HPDE6-E6E7 (cell line): Measurements from ENCODE around the gene DNAJB2.

Experiments
- DNase-seq: peaks from one replicate; pipeline ENCODE4 v3.0.0; 2011; ENCODE audit warnings: missing footprints; ENCODE audit errors: extremely low spot score

The DNAJB2 gene

GRCh38 chr2:219279151-219279915, at the start of gene DNAJB2:
TSS of gene DNAJB2 (plus strand) at chr2:219279366. CDS start at chr2:219279834, 468 bp downstream.
- peak; percentile 98 for DNase-seq

- no peak for DNase-seq
Observed at GRCh38 chr2:219230059-219230540, 49.1 kb upstream of the DNAJB2 start.

- no peak for DNase-seq
Observed at GRCh38 chr2:219234331-219234730, 44.8 kb upstream of the DNAJB2 start.

GRCh38 chr2:219243291-219243761, 35.8 kb upstream of the DNAJB2 start:
- DNase-seq: no peak

GRCh38 chr2:219244789-219245147, 34.4 kb upstream of the DNAJB2 start:
- no peak for DNase-seq

- DNase-seq: peak; percentile 88
Observed at GRCh38 chr2:219245148-219245898, 33.8 kb upstream of the DNAJB2 start, which contains the start of the genes GLB1L and STK16. TSS of gene GLB1L (minus strand) at chr2:219245444. CDS start at chr2:219243573, 1,871 bp downstream. TSS of gene STK16 (plus strand) at chr2:219245479. CDS start at chr2:219246000, 521 bp downstream.

- DNase-seq: no peak
Observed at GRCh38 chr2:219245899-219246230, 33.3 kb upstream of the DNAJB2 start.

GRCh38 chr2:219246559-219246958, 32.6 kb upstream of the DNAJB2 start:
- no peak for DNase-seq

- DNase-seq: no peak
Observed at GRCh38 chr2:219247678-219248642, 31.2 kb upstream of the DNAJB2 start.

GRCh38 chr2:219248845-219249202, 30.3 kb upstream of the DNAJB2 start:
- DNase-seq: no peak

GRCh38 chr2:219249203-219249980, 29.8 kb upstream of the DNAJB2 start:
- peak; percentile 90 for DNase-seq

- DNase-seq: no peak
Observed at GRCh38 chr2:219250049-219250781, 29.0 kb upstream of the DNAJB2 start.

- no peak for DNase-seq
Observed at GRCh38 chr2:219251656-219252055, 27.5 kb upstream of the DNAJB2 start.

- DNase-seq: no peak
Observed at GRCh38 chr2:219252084-219252483, 27.1 kb upstream of the DNAJB2 start.

GRCh38 chr2:219252570-219252899, 26.6 kb upstream of the DNAJB2 start:
- no peak for DNase-seq

- DNase-seq: no peak
Observed at GRCh38 chr2:219252900-219253752, 26.0 kb upstream of the DNAJB2 start, which contains the start of gene TUBA4B. TSS of gene TUBA4B (plus strand) at chr2:219253243. CDS start at chr2:219253408, 165 bp downstream.

GRCh38 chr2:219253753-219254589, 25.2 kb upstream of the DNAJB2 start, which contains the start of gene TUBA4A:
TSS of gene TUBA4A (minus strand) at chr2:219253918. CDS start at chr2:219253858, 60 bp downstream.
- peak; percentile 90 for DNase-seq

GRCh38 chr2:219254590-219255201, 24.5 kb upstream of the DNAJB2 start:
- no peak for DNase-seq
